ENCODE measurements around the gene GRAMD4. TPM values are rescaled to one million over a fixed set of nuclear protein-coding genes. Genes with fewer than 3 reads are reported as not detected.

The GRAMD4 gene
- polyA plus RNA-seq, 2 of the 4 experiments (the other 2 are of a cell fraction), result 7.7 to 13.1 TPM

DNA sequence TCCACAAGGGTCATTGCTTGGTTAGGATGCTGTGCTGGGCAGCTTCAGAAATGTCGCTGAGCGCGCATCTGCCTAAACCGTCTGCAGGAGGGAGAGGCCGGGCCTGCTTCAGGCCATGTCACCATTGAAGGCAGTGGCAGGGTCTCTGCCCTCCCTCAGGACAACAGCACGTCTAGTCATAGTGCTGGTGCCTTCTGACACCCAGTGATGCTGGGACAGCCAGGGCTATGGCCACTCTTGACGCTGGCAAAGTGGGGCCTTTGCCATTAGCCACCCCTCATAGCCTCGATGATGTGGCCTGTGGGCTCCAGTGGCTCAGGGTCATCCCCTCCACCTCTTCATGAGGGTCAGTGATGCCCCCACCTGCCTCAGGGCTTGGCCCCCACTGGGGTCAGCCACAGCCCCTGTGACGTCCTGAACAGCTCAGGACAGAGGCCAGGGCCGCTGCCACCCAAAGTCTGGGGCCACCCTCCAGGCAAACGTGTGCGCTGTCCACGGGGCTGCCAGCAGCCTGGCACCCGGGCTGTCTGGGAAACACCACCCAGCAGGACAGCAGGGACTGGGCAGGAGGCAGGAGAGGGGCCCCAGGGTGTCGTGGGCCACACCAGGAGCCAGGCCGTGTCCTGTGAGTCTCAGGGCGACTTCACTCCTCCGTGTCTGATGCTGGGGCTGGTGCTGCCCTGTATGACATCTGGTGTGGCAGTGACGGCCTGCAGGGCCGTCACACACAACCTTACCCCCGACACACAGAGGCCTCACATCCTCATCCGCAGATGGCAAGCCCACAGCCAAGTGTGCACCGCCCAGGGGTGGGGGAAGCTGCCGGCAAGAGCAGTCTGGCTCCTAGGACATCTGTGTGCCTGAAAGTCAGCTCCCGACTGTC is 75.4 kb downstream of the GRAMD4 start:
- TF ChIP-seq CHD4 (IDR thresholded peaks at IDR 0.05; ENCODE audit: borderline replicate concordance) (no peak), NR3C1 (IDR thresholded peaks at IDR 0.05) (no peak), POLR2A (IDR thresholded peaks at IDR 0.05; ENCODE audit: low read length) (no peak), SREBF2 (IDR thresholded peaks at IDR 0.05) (no peak)
- WGBS (ENCODE audit: missing lambda C conversion rate), result 80% methylated on average over 11 of the region's 25 CpGs

DNA sequence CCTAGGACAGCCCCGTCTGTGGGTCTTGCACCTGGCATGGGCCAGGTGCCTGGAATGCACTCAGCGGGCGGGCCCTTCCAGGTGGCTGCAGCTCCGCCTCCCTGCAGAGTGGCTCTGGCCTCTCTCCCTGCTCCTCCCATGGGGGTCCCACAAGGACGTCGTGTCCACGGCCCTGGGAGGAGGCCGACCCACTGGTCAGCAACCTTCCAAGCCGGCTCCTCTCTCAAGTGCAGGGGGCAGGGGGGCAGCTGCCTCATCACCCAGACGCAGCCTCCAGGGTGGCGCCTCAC is 76.0 kb downstream of the GRAMD4 start:
- FAIRE-seq (no peak), ATAC-seq (no peak), DNase-seq (ENCODE audit: low read depth in 1 of 2, low spot score in 1 of 2) (no peak)
- Histone ChIP-seq H3K27ac (no peak overlapping the region), H3K9me3 (no peaks in the 10 kb centered on the region), H3K4me3 (no peak overlapping the region), H3K4me1 (no peaks in the 10 kb centered on the region), H3K4me2 (no peak overlapping the region)
- ChIA-PET CTCF (interaction anchor here (0.7 to 1.0 kb wide), 2 partner anchors 15 to 139 kb away, joined by 3 read pairs; no protein-coding TSS in a partner anchor), POLR2A (no interaction called here)
- TF ChIP-seq, protein P1, sequence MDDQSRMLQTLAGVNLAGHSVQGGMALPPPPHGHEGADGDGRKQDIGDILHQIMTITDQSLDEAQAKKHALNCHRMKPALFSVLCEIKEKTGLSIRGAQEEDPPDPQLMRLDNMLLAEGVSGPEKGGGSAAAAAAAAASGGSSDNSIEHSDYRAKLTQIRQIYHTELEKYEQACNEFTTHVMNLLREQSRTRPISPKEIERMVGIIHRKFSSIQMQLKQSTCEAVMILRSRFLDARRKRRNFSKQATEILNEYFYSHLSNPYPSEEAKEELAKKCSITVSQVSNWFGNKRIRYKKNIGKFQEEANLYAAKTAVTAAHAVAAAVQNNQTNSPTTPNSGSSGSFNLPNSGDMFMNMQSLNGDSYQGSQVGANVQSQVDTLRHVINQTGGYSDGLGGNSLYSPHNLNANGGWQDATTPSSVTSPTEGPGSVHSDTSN (IDR thresholded peaks at IDR 0.05), result no peak
- TF ChIP-seq KDM1A (IDR thresholded peaks at IDR 0.05; ENCODE audit: low read depth), result no peak
- TF ChIP-seq NR3C1 (IDR thresholded peaks at IDR 0.05), result no peak
- no peak for TF ChIP-seq EP300 (IDR thresholded peaks at IDR 0.05)
- no peak for TF ChIP-seq TP53 (CRISPR knock-in tag; IDR thresholded peaks at IDR 0.05)
- TF ChIP-seq, protein P2, sequence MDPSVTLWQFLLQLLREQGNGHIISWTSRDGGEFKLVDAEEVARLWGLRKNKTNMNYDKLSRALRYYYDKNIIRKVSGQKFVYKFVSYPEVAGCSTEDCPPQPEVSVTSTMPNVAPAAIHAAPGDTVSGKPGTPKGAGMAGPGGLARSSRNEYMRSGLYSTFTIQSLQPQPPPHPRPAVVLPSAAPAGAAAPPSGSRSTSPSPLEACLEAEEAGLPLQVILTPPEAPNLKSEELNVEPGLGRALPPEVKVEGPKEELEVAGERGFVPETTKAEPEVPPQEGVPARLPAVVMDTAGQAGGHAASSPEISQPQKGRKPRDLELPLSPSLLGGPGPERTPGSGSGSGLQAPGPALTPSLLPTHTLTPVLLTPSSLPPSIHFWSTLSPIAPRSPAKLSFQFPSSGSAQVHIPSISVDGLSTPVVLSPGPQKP (IDR thresholded peaks at IDR 0.05; ENCODE audit: low read depth, low read length), result no peak
- no peak for TF ChIP-seq EHF (CRISPR knock-in tag; IDR thresholded peaks at IDR 0.05)
- no peak for TF ChIP-seq EHMT2 (IDR thresholded peaks at IDR 0.05; ENCODE audit: low read depth)
- no peak for TF ChIP-seq RNF2 (IDR thresholded peaks at IDR 0.05; ENCODE audit: borderline replicate concordance, low read depth)
- TF ChIP-seq MYC (IDR thresholded peaks at IDR 0.05; ENCODE audit: borderline replicate concordance, low read length), result no peak
- no peak for TF ChIP-seq GATA3 (IDR thresholded peaks at IDR 0.05; ENCODE audit: borderline replicate concordance)
- no peak for TF ChIP-seq FOSB (CRISPR knock-in tag; IDR thresholded peaks at IDR 0.05)
- TF ChIP-seq, protein P3, sequence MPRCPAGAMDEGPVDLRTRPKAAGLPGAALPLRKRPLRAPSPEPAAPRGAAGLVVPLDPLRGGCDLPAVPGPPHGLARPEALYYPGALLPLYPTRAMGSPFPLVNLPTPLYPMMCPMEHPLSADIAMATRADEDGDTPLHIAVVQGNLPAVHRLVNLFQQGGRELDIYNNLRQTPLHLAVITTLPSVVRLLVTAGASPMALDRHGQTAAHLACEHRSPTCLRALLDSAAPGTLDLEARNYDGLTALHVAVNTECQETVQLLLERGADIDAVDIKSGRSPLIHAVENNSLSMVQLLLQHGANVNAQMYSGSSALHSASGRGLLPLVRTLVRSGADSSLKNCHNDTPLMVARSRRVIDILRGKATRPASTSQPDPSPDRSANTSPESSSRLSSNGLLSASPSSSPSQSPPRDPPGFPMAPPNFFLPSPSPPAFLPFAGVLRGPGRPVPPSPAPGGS (IDR thresholded peaks at IDR 0.05), result no peak
- TF ChIP-seq, protein P4, sequence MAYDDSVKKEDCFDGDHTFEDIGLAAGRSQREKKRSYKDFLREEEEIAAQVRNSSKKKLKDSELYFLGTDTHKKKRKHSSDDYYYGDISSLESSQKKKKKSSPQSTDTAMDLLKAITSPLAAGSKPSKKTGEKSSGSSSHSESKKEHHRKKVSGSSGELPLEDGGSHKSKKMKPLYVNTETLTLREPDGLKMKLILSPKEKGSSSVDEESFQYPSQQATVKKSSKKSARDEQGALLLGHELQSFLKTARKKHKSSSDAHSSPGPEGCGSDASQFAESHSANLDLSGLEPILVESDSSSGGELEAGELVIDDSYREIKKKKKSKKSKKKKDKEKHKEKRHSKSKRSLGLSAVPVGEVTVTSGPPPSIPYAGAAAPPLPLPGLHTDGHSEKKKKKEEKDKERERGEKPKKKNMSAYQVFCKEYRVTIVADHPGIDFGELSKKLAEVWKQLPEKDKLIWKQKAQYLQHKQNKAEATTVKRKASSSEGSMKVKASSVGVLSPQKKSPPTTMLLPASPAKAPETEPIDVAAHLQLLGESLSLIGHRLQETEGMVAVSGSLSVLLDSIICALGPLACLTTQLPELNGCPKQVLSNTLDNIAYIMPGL (CRISPR knock-in tag; IDR thresholded peaks at IDR 0.05; ENCODE audit: borderline replicate concordance), result no peak
- no peak for TF ChIP-seq ESRRA (IDR thresholded peaks at IDR 0.05; ENCODE audit: borderline replicate concordance, low read length)
- no peak for TF ChIP-seq KDM5A (IDR thresholded peaks at IDR 0.05)
- 97% methylated on average over 7 of the region's 11 CpGs for WGBS (ENCODE audit: missing lambda C conversion rate)

More for the DNA sequence above, 75.4 kb downstream of the GRAMD4 start:
- no peak for FAIRE-seq
- Histone ChIP-seq H3K4me1 (no peaks in the 10 kb centered on the region), H3K9me3 (no peaks in the 10 kb centered on the region), H3K27ac (no peak overlapping the region), H3K4me3 (no peak overlapping the region), H3K4me2 (no peak overlapping the region)
- no peak for ATAC-seq
- POLR2A ChIA-PET, result no interaction called here
- CTCF ChIA-PET, result interaction anchor here (0.7 kb wide), 1 partner anchor 138 kb away, joined by 3 read pairs; no protein-coding TSS in a partner anchor
- no peak for DNase-seq (ENCODE audit: low read depth in 1 of 2, low spot score in 1 of 2)
